CD4-positive, alpha-beta memory T cell (primary cell): Measurements from ENCODE around the gene EEF1AKMT3. TPM values are rescaled to one million over a fixed set of nuclear protein-coding genes. Genes with fewer than 3 reads are reported as not detected.
"Not testable (repeated sequence)": the region's sequence is repeated elsewhere in the genome, so short reads cannot be mapped to it uniquely, and the experiment has no call there.

Experiments
- CTCF ChIA-PET: fragments of 350-600 bp; sonication (Branson Sonifier 250); formaldehyde crosslinking; loops from one replicate; lab custom pipeline; 2021; ENCODE audit warnings: inconsistent platforms; ENCODE audit not compliant: partially characterized antibody; lab: Charles Lee
- POLR2A ChIA-PET: fragments of 350-600 bp; sonication (Branson Sonifier 250); formaldehyde crosslinking; loops from one replicate; lab custom pipeline; 2021; ENCODE audit not compliant: partially characterized antibody; lab: Charles Lee
- DNase-seq, 5 donors: peaks; one replicate each; pipeline versions ENCODE4 v3.0.0 to v3.0.0-alpha.2; 2020 to 2022; ENCODE audit warnings: mixed read lengths in 1 of 5
- H3K27ac ChIP-seq: one replicate; pipeline ENCODE4 v1.7.0; 2013; ENCODE audit warnings: low read depth, low read length
- H3K27me3 ChIP-seq: 2 replicates; pipeline ENCODE4 v1.7.0; 2013; ENCODE audit warnings: mild to moderate bottlenecking, low read length, moderate library complexity; ENCODE audit not compliant: insufficient read depth
- H3K36me3 ChIP-seq: 2 replicates; pipeline ENCODE4 v1.7.0; 2013; ENCODE audit warnings: mild to moderate bottlenecking, low read length, moderate library complexity; ENCODE audit not compliant: insufficient read depth
- H3K4me1 ChIP-seq: 2 replicates; pipeline ENCODE4 v1.7.0; 2013; ENCODE audit warnings: mild to moderate bottlenecking, low read length, moderate library complexity; ENCODE audit not compliant: insufficient read depth
- H3K4me3 ChIP-seq, 2 donors: one replicate each; pipeline ENCODE4 v1.7.0; 2013; ENCODE audit warnings: low read length in 2 of 2, mild to moderate bottlenecking in 1 of 2
- H3K9me3 ChIP-seq, 2 donors: one replicate each; pipeline ENCODE4 v1.7.0; 2013; ENCODE audit warnings: low read length in 2 of 2, control low read depth in 1 of 2; ENCODE audit not compliant: control insufficient read depth in 1 of 2
- H3K27ac Mint-ChIP-seq, 7 donors: one replicate each; pipeline ENCODE4 v1.8.0; 2020 to 2021; ENCODE audit warnings: mixed read lengths in 7 of 7, mild to moderate bottlenecking in 6 of 7, inconsistent platforms in 3 of 7, moderate library complexity in 3 of 7
- H3K27me3 Mint-ChIP-seq, 2 donors: one replicate each; pipeline ENCODE4 v1.8.0; 2020 to 2021; ENCODE audit warnings: mixed read lengths in 2 of 2
- H3K36me3 Mint-ChIP-seq, 2 donors: one replicate each; pipeline ENCODE4 v1.8.0; 2020 to 2021; ENCODE audit warnings: mixed read lengths in 2 of 2, inconsistent platforms in 1 of 2, mild to moderate bottlenecking in 1 of 2
- H3K4me1 Mint-ChIP-seq, 4 donors: one replicate each; pipeline ENCODE4 v1.8.0; 2020 to 2021; ENCODE audit warnings: mixed read lengths in 4 of 4, mild to moderate bottlenecking in 1 of 4
- H3K4me3 Mint-ChIP-seq, 8 donors: one replicate each; pipeline ENCODE4 v1.8.0; 2020 to 2021; ENCODE audit warnings: mixed read lengths in 8 of 8, mild to moderate bottlenecking in 7 of 8, moderate library complexity in 6 of 8, inconsistent platforms in 3 of 8
- H3K9me3 Mint-ChIP-seq, 8 donors: one replicate each; pipeline ENCODE4 v1.8.0; 2020 to 2021; ENCODE audit warnings: mixed read lengths in 8 of 8, mild to moderate bottlenecking in 5 of 8, inconsistent platforms in 3 of 8, moderate library complexity in 1 of 8
- intact Hi-C: fragments of 100-400 bp; cut with micrococcal nuclease; formaldehyde crosslinking; loops from one replicate; pipeline ENCODE4 v1.15.1; 2023
- polyA plus RNA-seq, 2 donors: library from polyadenylated mRNA; unstranded; fragments of 300-500 nt; fragmentation: Illumina TruSeq; gene quantifications; one replicate each; pipeline ENCODE4 v1.2.3, GENCODE V29; 2021
- total RNA-seq, 2 experiments: library from RNA; stranded (reverse); gene quantifications; one replicate each; pipeline ENCODE4 v1.2.3, GENCODE V29; 2021

Gene EEF1AKMT3
- total and polyA plus RNA-seq, 4 experiments from 2014 or later: 3.1 to 12.4 (median 5.1) TPM

GRCh38 chr12:57774634-57775033 is 2.2 kb downstream of the EEF1AKMT3 start:
- peaks cover 23 to 53% (median 33%) of the 10 kb centered on the region in 4 donors for H3K4me1 Mint-ChIP-seq
- H3K36me3 ChIP-seq, H3K4me3 ChIP-seq, H3K27ac Mint-ChIP-seq, H3K27me3 Mint-ChIP-seq, H3K27ac ChIP-seq, intact Hi-C loops, H3K4me3 Mint-ChIP-seq, H3K9me3 Mint-ChIP-seq, H3K9me3 ChIP-seq, DNase-seq, H3K27me3 ChIP-seq: not testable (repeated sequence)
- peaks cover 44% of the 10 kb centered on the region for H3K4me1 ChIP-seq
- H3K36me3 Mint-ChIP-seq: peaks cover 9 to 18% of the 10 kb centered on the region in 2 donors
- ChIA-PET CTCF (interaction anchor here (1.0 to 3.9 kb wide), 5 partner anchors 8 to 121 kb away, joined by 3 to 38 read pairs (median 10); partner anchors contain the start of gene TSFM), POLR2A (interaction anchor here (1.0 kb wide), 1 partner anchor 18 kb away, joined by 3 read pairs; no protein-coding TSS in a partner anchor)

- H3K36me3 ChIP-seq: no peaks in the 10 kb centered on the region
- no peak overlapping the region for H3K4me3 Mint-ChIP-seq
- CTCF ChIA-PET: interaction anchor here (0.7 to 3.9 kb wide), 6 partner anchors 8 to 172 kb away, joined by 3 to 38 read pairs (median 6); partner anchors contain the start of gene TSFM
Observed at GRCh38 chr12:57775044-57775443, 2.6 kb downstream of the EEF1AKMT3 start.

GRCh38 chr12:57775563-57776246 is 3.3 kb downstream of the EEF1AKMT3 start:
- Mint-ChIP-seq H3K36me3 (peaks cover 9 to 14% of the 10 kb centered on the region in 2 donors), H3K9me3 (no peaks in the 10 kb centered on the region), H3K4me3 (peak overlapping the region in 5 of 8 donors; percentile 0 to 27 (median 6)), H3K27me3 (peaks cover 0 to 2% of the 10 kb centered on the region in 2 donors), H3K4me1 (peaks cover 29 to 54% (median 41%) of the 10 kb centered on the region in 4 donors), H3K27ac (peak overlapping the region in 3 of 7 donors; percentile 3 to 77 (median 48))
- no peaks in the 10 kb centered on the region for H3K36me3 ChIP-seq
- H3K4me3 ChIP-seq: no peak overlapping the region
- H3K4me1 ChIP-seq: peaks cover 52% of the 10 kb centered on the region
- intact Hi-C loops: no loop called here
- no peak for DNase-seq
- CTCF ChIA-PET: interaction anchor here (0.7 to 3.9 kb wide), 6 partner anchors 7 to 173 kb away, joined by 3 to 38 read pairs (median 6); partner anchors contain the start of gene TSFM
- H3K27ac ChIP-seq: no peak overlapping the region
- no peaks in the 10 kb centered on the region for H3K27me3 ChIP-seq
- H3K9me3 ChIP-seq: no peaks in the 10 kb centered on the region
- POLR2A ChIA-PET: interaction anchor here (1.0 kb wide), 2 partner anchors 9 to 19 kb away, joined by 3 to 4 read pairs; partner anchors contain the start of gene CYP27B1

More at GRCh38 chr12:57775044-57775443, 2.6 kb downstream of the EEF1AKMT3 start:
- no peaks in the 10 kb centered on the region for H3K9me3 ChIP-seq
- H3K27ac Mint-ChIP-seq: no peak overlapping the region
- H3K4me1 Mint-ChIP-seq: peaks cover 23 to 53% (median 36%) of the 10 kb centered on the region in 4 donors
- intact Hi-C loops: no loop called here
- peaks cover 9 to 14% of the 10 kb centered on the region in 2 donors for H3K36me3 Mint-ChIP-seq
- peaks cover 48% of the 10 kb centered on the region for H3K4me1 ChIP-seq
- H3K27me3 ChIP-seq: no peaks in the 10 kb centered on the region
- POLR2A ChIA-PET: interaction anchor here (1.0 kb wide), 1 partner anchor 18 kb away, joined by 3 read pairs; no protein-coding TSS in a partner anchor
- H3K9me3 Mint-ChIP-seq: no peaks in the 10 kb centered on the region
- peaks cover 0 to 2% of the 10 kb centered on the region in 2 donors for H3K27me3 Mint-ChIP-seq
- H3K27ac ChIP-seq: no peak overlapping the region
- DNase-seq: no peak
- H3K4me3 ChIP-seq: no peak overlapping the region

GRCh38 chr12:57776247-57776587 is 3.8 kb downstream of the EEF1AKMT3 start:
- Mint-ChIP-seq H3K27me3 (peaks cover 0 to 2% of the 10 kb centered on the region in 2 donors), H3K4me3 (peak overlapping the region in 2 of 8 donors; percentile 0 to 3), H3K36me3 (peaks cover 9 to 14% of the 10 kb centered on the region in 2 donors), H3K4me1 (peaks cover 29 to 59% (median 42%) of the 10 kb centered on the region in 4 donors), H3K9me3 (no peaks in the 10 kb centered on the region), H3K27ac (peak overlapping the region in 2 of 7 donors; percentile 37 to 51)
- intact Hi-C loops: no loop called here
- no peak overlapping the region for H3K4me3 ChIP-seq
- H3K9me3 ChIP-seq: no peaks in the 10 kb centered on the region
- no peaks in the 10 kb centered on the region for H3K27me3 ChIP-seq
- peaks cover 52% of the 10 kb centered on the region for H3K4me1 ChIP-seq
- ChIA-PET CTCF (interaction anchor here (1.5 to 2.9 kb wide), 3 partner anchors 17 to 20 kb away, joined by 6 to 15 read pairs (median 10); no protein-coding TSS in a partner anchor), POLR2A (interaction anchor here (1.0 kb wide), 1 partner anchor 10 kb away, joined by 4 read pairs; the partner anchor contains the start of gene CYP27B1)
- H3K36me3 ChIP-seq: no peaks in the 10 kb centered on the region
- no peak overlapping the region for H3K27ac ChIP-seq
- no peak for DNase-seq

- ChIA-PET POLR2A (no interaction called here), CTCF (interaction anchor here (0.7 to 1.5 kb wide), 2 partner anchors 18 to 21 kb away, joined by 3 to 6 read pairs; no protein-coding TSS in a partner anchor)
- Histone ChIP-seq H3K27me3 (no peaks in the 10 kb centered on the region), H3K4me3 (no peak overlapping the region), H3K36me3 (no peaks in the 10 kb centered on the region), H3K4me1 (peaks cover 57% of the 10 kb centered on the region), H3K9me3 (no peaks in the 10 kb centered on the region), H3K27ac (no peak overlapping the region)
- intact Hi-C loops: no loop called here
- Mint-ChIP-seq H3K9me3 (no peaks in the 10 kb centered on the region), H3K4me3 (no peak overlapping the region), H3K27ac (peak overlapping the region in 1 of 7 donors; percentile 35), H3K27me3 (no peaks in the 10 kb centered on the region), H3K4me1 (peaks cover 33 to 61% (median 45%) of the 10 kb centered on the region in 4 donors), H3K36me3 (peaks cover 6 to 9% of the 10 kb centered on the region in 2 donors)
- no peak for DNase-seq
Observed at GRCh38 chr12:57777367-57777766, 5.0 kb downstream of the EEF1AKMT3 start.

GRCh38 chr12:57777911-57778310 is 5.5 kb downstream of the EEF1AKMT3 start:
- H3K36me3 Mint-ChIP-seq: peaks cover 9 to 10% of the 10 kb centered on the region in 2 donors
- peaks cover 36 to 64% (median 48%) of the 10 kb centered on the region in 4 donors for H3K4me1 Mint-ChIP-seq
- H3K27ac ChIP-seq: no peak overlapping the region
- no peaks in the 10 kb centered on the region for H3K9me3 ChIP-seq
- DNase-seq: no peak
- CTCF ChIA-PET: interaction anchor here (1.2 to 7.8 kb wide), 6 partner anchors 12 to 128 kb away, joined by 3 to 64 read pairs (median 6); no protein-coding TSS in a partner anchor
- H3K27ac Mint-ChIP-seq: peak overlapping the region in 4 of 7 donors; percentile 21 to 83 (median 40)
- H3K27me3 Mint-ChIP-seq: no peaks in the 10 kb centered on the region
- no peaks in the 10 kb centered on the region for H3K36me3 ChIP-seq
- POLR2A ChIA-PET: interaction anchor here (1.3 kb wide), 1 partner anchor 21 kb away, joined by 3 read pairs; no protein-coding TSS in a partner anchor
- peak overlapping the region in 2 of 8 donors; percentile 36 to 52 for H3K4me3 Mint-ChIP-seq
- intact Hi-C loops: no loop called here
- no peaks in the 10 kb centered on the region for H3K27me3 ChIP-seq
- peaks cover 0 to 4% (median 0%) of the 10 kb centered on the region in 8 donors for H3K9me3 Mint-ChIP-seq
- H3K4me3 ChIP-seq: no peak overlapping the region
- peaks cover 54% of the 10 kb centered on the region for H3K4me1 ChIP-seq
